GM23338 (cell line): ENCODE data around the gene H2BK1. TPM values are rescaled to one million over a fixed set of nuclear protein-coding genes. Genes with fewer than 3 reads are reported as not detected.

Source experiments
- ATAC-seq: fragments of 200-7000 bp; cut with Tn5 transposase; 3 replicates; pipeline ENCODE4 v1.9.1; 2020
- DNase-seq: peaks from one replicate; pipeline ENCODE4 v3.0.0-alpha.2; 2015; ENCODE audit warnings: low spot score
- H2AFZ ChIP-seq: fragments of 200-600 bp; sonication (generic); 2 replicates; pipeline ENCODE4 v1.8.0; 2016; ENCODE audit warnings: antibody characterized with exemption, mild to moderate bottlenecking, moderate library complexity
- H3F3A ChIP-seq: fragments of 200-600 bp; sonication (generic); replicated peaks from 2 replicates; pipeline ENCODE4 v1.8.0; 2017; ENCODE audit warnings: antibody characterized with exemption, mixed run types, low read depth
- H3K27ac ChIP-seq: fragments of 200-600 bp; sonication (generic); 2 replicates; pipeline ENCODE4 v1.6.1; 2016; ENCODE audit warnings: low read depth
- H3K27me3 ChIP-seq: fragments of 200-600 bp; sonication (generic); 2 replicates; pipeline ENCODE4 v1.8.0; 2016; ENCODE audit warnings: mild to moderate bottlenecking, mixed run types, moderate library complexity; ENCODE audit not compliant: insufficient read depth
- H3K36me3 ChIP-seq: fragments of 200-600 bp; sonication (generic); 2 replicates; pipeline ENCODE4 v1.8.0; 2016; ENCODE audit warnings: mild to moderate bottlenecking; ENCODE audit not compliant: insufficient read depth
- H3K4me1 ChIP-seq: fragments of 200-600 bp; sonication (generic); 2 replicates; pipeline ENCODE4 v1.8.0; 2016; ENCODE audit warnings: mild to moderate bottlenecking, moderate library complexity; ENCODE audit not compliant: insufficient read depth
- H3K4me2 ChIP-seq: fragments of 200-600 bp; sonication (generic); 2 replicates; pipeline ENCODE4 v1.7.1; 2017; ENCODE audit warnings: mixed run types
- H3K4me3 ChIP-seq: fragments of 200-600 bp; sonication (generic); 2 replicates; pipeline ENCODE4 v1.6.1; 2016; ENCODE audit warnings: mixed run types
- H3K79me2 ChIP-seq: fragments of 200-600 bp; sonication (generic); replicated peaks from 2 replicates; pipeline ENCODE4 v1.8.0; 2017; ENCODE audit warnings: mild to moderate bottlenecking; ENCODE audit not compliant: insufficient read depth
- H3K9me2 ChIP-seq: fragments of 200-600 bp; sonication (generic); 2 replicates; pipeline ENCODE4 v1.8.0; 2017; ENCODE audit not compliant: insufficient read depth
- H4K20me1 ChIP-seq: fragments of 200-600 bp; sonication (generic); replicated peaks from 2 replicates; pipeline ENCODE4 v1.8.0; 2017; ENCODE audit warnings: mild to moderate bottlenecking; ENCODE audit not compliant: insufficient read depth
- H3K27ac Mint-ChIP-seq: 2 replicates; pipeline ENCODE4 v1.8.0; 2020; ENCODE audit warnings: inconsistent platforms, mild to moderate bottlenecking, moderate library complexity, mixed read lengths
- H3K27me3 Mint-ChIP-seq: 3 replicates; pipeline ENCODE4 v1.8.0; 2022; ENCODE audit warnings: low read depth, mild to moderate bottlenecking, moderate library complexity, mixed read lengths, inconsistent platforms; ENCODE audit not compliant: insufficient read depth, poor library complexity
- H3K36me3 Mint-ChIP-seq: 3 replicates; pipeline ENCODE4 v1.8.0; 2021; ENCODE audit warnings: low read depth, mild to moderate bottlenecking, inconsistent platforms, moderate library complexity, mixed read lengths
- H3K4me1 Mint-ChIP-seq: 3 replicates; pipeline ENCODE4 v1.8.0; 2020; ENCODE audit warnings: mild to moderate bottlenecking, inconsistent platforms, mixed read lengths
- H3K4me3 Mint-ChIP-seq: 3 replicates; pipeline ENCODE4 v1.8.0; 2021; ENCODE audit warnings: moderate library complexity, mild to moderate bottlenecking, inconsistent platforms, mixed read lengths
- H3K9me3 Mint-ChIP-seq: 3 replicates; pipeline ENCODE4 v1.8.0; 2020; ENCODE audit warnings: moderate library complexity, mild to moderate bottlenecking, inconsistent platforms, mixed read lengths
- CREB1 ChIP-seq: fragments of 250-450 bp; sonication (Bioruptor Pico); IDR thresholded peaks from 2 replicates; pipeline ENCODE4 v1.5.0; 2020; ENCODE audit warnings: low read depth, mild to moderate bottlenecking, moderate library complexity
- ETS1 ChIP-seq: IDR thresholded peaks from 2 replicates; pipeline ENCODE4 v1.6.1; 2016; ENCODE audit warnings: antibody characterized with exemption
- EZH2 ChIP-seq: fragments of 200-600 bp; sonication (generic); IDR thresholded peaks from one replicate; pipeline ENCODE4 v1.8.0; 2017; ENCODE audit warnings: antibody characterized with exemption, mild to moderate bottlenecking, low read depth; ENCODE audit not compliant: unreplicated experiment
- JUNB ChIP-seq: IDR thresholded peaks from one replicate; pipeline ENCODE4 v1.6.1; 2016; ENCODE audit warnings: antibody characterized with exemption; ENCODE audit not compliant: unreplicated experiment
- POLR2AphosphoS5 ChIP-seq: IDR thresholded peaks from 2 replicates; pipeline ENCODE4 v1.6.1; 2016; ENCODE audit warnings: antibody characterized with exemption, low read depth
- ZNF114 ChIP-seq: fragments of 250-450 bp; sonication (Bioruptor Pico); IDR thresholded peaks from 2 replicates; pipeline ENCODE4 v1.5.0; 2020; ENCODE audit warnings: mild to moderate bottlenecking, moderate library complexity
- ZNF331 ChIP-seq: fragments of 250-450 bp; sonication (Bioruptor Pico); IDR thresholded peaks from 2 replicates; pipeline ENCODE4 v1.5.0; 2020; ENCODE audit warnings: low read depth, mild to moderate bottlenecking, moderate library complexity
- ZNF462 ChIP-seq: fragments of 250-450 bp; sonication (Bioruptor Pico); IDR thresholded peaks from 2 replicates; pipeline ENCODE4 v1.5.0; 2020; ENCODE audit warnings: mild to moderate bottlenecking, moderate library complexity
- polyA plus RNA-seq: library from polyadenylated mRNA; unstranded; fragments of >200 nt; fragmentation: Nextera tagmentation; extraction: Ambion mirVana; gene quantifications from 2 replicates; pipeline ENCODE4 v1.2.1, GENCODE V29; 2016
- total RNA-seq: library from RNA; depleted of rRNA; stranded (reverse); fragments of >200 nt; shearing (Covaris generic); gene quantifications from 2 replicates; pipeline ENCODE4 v1.2.3, GENCODE V29; 2014

The H2BK1 gene
- total and polyA plus RNA-seq, 2 experiments from 2014 or later, result not detected

GRCh38 chr7:151255390-151255789 is 45.1 kb upstream of the H2BK1 start:
- ATAC-seq, result no peak
- Histone ChIP-seq H2AFZ (no peak overlapping the region), H3F3A (peaks cover 5% of the 10 kb centered on the region), H3K79me2 (no peaks in the 10 kb centered on the region), H4K20me1 (no peaks in the 10 kb centered on the region), H3K4me3 (no peak overlapping the region), H3K27me3 (peaks cover 34% of the 10 kb centered on the region), H3K9me2 (no peaks in the 10 kb centered on the region), H3K4me2 (no peak overlapping the region), H3K4me1 (peaks cover 19% of the 10 kb centered on the region), H3K36me3 (no peaks in the 10 kb centered on the region), H3K27ac (no peak overlapping the region)
- H3K27ac Mint-ChIP-seq, result no peak overlapping the region
- no peaks in the 10 kb centered on the region; the same call in 2 of the 3 replicates for H3K36me3 Mint-ChIP-seq
- peaks cover 52% of the 10 kb centered on the region for H3K27me3 Mint-ChIP-seq
- TF ChIP-seq ETS1 (no peak), ZNF114 (no peak), ZNF462 (no peak), JUNB (no peak), ZNF331 (CRISPR knock-in tag) (no peak)
- H3K4me1 Mint-ChIP-seq, result peaks cover 41% of the 10 kb centered on the region
- DNase-seq, result no peak
- H3K4me3 Mint-ChIP-seq, result no peak overlapping the region; the same call in 2 of the 3 replicates
- no peaks in the 10 kb centered on the region for H3K9me3 Mint-ChIP-seq

GRCh38 chr7:151254851-151255250 is 44.6 kb upstream of the H2BK1 start:
- Histone ChIP-seq H3K27me3 (peaks cover 39% of the 10 kb centered on the region), H3K79me2 (no peaks in the 10 kb centered on the region), H4K20me1 (no peaks in the 10 kb centered on the region), H3F3A (peaks cover 5% of the 10 kb centered on the region), H3K4me1 (peaks cover 22% of the 10 kb centered on the region), H3K4me2 (no peak overlapping the region), H3K4me3 (no peak overlapping the region), H3K36me3 (no peaks in the 10 kb centered on the region), H3K9me2 (no peaks in the 10 kb centered on the region), H3K27ac (no peak overlapping the region), H2AFZ (no peak overlapping the region)
- Mint-ChIP-seq H3K9me3 (no peaks in the 10 kb centered on the region), H3K4me1 (peaks cover 42% of the 10 kb centered on the region), H3K4me3 (no peak overlapping the region), H3K27ac (no peak overlapping the region), H3K27me3 (peaks cover 57% of the 10 kb centered on the region), H3K36me3 (no peaks in the 10 kb centered on the region; the same call in 2 of the 3 replicates)
- DNase-seq (no peak), ATAC-seq (no peak)
- TF ChIP-seq EZH2 (no peak), POLR2AphosphoS5 (no peak), ZNF114 (no peak), JUNB (no peak), CREB1 (CRISPR knock-in tag) (no peak), ZNF331 (CRISPR knock-in tag) (no peak)
